BE2C (cell line): ENCODE measurements around the gene PARD3.

Experiments used
- DNase-seq: peaks from one replicate; pipeline ENCODE4 v3.0.0-alpha.2; 2020
- H3K27me3 ChIP-seq: fragments of 250-450 bp; sonication (Bioruptor Pico); 2 replicates; pipeline ENCODE4 v1.5.1; 2020; ENCODE audit warnings: mild to moderate bottlenecking
- H3K36me3 ChIP-seq: fragments of 250-450 bp; sonication (Bioruptor Pico); 2 replicates; pipeline ENCODE4 v1.5.1; 2020; ENCODE audit warnings: mild to moderate bottlenecking
- H3K4me1 ChIP-seq: fragments of 250-450 bp; sonication (Bioruptor Pico); 2 replicates; pipeline ENCODE4 v1.5.1; 2020
- H3K4me3 ChIP-seq: 2 replicates; pipeline ENCODE4 v1.5.1; 2011; ENCODE audit warnings: low read depth, low read length
- H3K9me3 ChIP-seq: fragments of 250-450 bp; sonication (Bioruptor Pico); 2 replicates; pipeline ENCODE4 v1.5.1; 2020
- TF ChIP-seq, protein P1 (sequence below): IDR thresholded peaks from 2 replicates; pipeline ENCODE4 v1.5.1; 2012; ENCODE audit warnings: mild to moderate bottlenecking, low read depth, low read length

The PARD3 gene

DNA sequence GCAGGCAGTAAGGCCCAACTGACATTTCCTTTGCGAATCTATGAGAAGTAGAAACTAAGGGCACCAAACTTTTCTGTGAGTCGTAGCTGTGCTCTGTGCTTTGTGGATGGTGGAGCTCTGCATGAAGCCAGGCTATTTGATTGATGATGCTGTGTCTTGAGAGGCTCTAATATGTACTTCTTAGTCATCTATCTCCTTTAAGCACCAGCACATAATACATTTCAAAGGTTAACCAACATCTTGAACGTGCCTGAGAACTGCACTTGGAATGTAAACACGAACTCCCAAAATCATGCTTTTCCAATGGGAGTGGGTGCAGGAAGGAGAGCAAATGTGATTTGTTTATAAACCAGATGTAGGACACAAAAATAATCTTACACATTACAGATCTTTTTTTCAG, 411.6 kb downstream of the PARD3 start:
- DNase-seq, result no peak
- H3K9me3 ChIP-seq, result no peaks in the 10 kb centered on the region

DNA sequence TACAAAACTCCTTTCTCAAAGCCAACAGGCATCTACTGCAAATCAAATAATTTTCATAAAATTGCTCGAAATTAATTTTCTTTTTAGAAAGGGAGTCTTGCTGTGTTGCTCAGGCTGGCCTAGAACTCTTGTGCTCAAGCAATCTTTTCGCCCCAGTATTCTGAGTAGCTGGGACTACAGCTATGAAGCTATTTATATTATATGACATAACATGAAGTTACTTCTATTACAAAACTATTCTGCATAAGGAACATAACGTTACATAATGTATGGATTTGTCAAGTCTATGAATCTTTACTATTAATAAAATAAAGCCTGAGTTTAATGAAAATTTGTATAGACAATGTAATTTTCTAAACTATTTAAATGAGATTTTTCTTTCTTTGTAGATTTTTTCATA, 415.0 kb downstream of the PARD3 start:
- Histone ChIP-seq H3K36me3 (no peaks in the 10 kb centered on the region), H3K4me3 (no peak overlapping the region), H3K9me3 (no peaks in the 10 kb centered on the region), H3K4me1 (peaks cover 8% of the 10 kb centered on the region), H3K27me3 (no peaks in the 10 kb centered on the region)
- TF ChIP-seq, protein P1, sequence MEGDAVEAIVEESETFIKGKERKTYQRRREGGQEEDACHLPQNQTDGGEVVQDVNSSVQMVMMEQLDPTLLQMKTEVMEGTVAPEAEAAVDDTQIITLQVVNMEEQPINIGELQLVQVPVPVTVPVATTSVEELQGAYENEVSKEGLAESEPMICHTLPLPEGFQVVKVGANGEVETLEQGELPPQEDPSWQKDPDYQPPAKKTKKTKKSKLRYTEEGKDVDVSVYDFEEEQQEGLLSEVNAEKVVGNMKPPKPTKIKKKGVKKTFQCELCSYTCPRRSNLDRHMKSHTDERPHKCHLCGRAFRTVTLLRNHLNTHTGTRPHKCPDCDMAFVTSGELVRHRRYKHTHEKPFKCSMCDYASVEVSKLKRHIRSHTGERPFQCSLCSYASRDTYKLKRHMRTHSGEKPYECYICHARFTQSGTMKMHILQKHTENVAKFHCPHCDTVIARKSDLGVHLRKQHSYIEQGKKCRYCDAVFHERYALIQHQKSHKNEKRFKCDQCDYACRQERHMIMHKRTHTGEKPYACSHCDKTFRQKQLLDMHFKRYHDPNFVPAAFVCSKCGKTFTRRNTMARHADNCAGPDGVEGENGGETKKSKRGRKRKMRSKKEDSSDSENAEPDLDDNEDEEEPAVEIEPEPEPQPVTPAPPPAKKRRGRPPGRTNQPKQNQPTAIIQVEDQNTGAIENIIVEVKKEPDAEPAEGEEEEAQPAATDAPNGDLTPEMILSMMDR, result no peak
- DNase-seq, result no peak

More for the DNA sequence above, 411.6 kb downstream of the PARD3 start:
- Histone ChIP-seq H3K4me3 (no peak overlapping the region), H3K4me1 (peaks cover 13% of the 10 kb centered on the region), H3K36me3 (no peaks in the 10 kb centered on the region), H3K27me3 (no peaks in the 10 kb centered on the region)
- TF ChIP-seq, protein P1, result no peak

DNA sequence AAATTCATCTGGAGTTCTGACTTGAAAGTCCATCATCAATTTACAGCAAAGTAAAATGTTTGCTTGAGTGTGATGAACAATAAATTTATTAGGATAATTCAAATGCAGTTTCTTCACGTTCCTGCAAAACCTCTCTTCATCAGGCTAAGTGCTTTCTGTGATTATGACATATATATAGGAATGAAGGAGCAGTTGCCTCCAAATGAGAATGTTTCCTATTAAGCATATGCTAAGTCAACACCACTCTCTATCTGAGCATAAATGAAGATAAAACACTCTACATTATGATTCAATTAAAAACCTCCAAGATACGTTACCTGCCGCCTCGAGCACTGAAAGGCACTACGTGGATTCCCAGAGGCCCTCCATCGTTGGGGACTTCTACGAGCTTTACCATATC, 416.1 kb downstream of the PARD3 start:
- DNase-seq, result no peak
- Histone ChIP-seq H3K9me3 (no peaks in the 10 kb centered on the region), H3K27me3 (no peaks in the 10 kb centered on the region), H3K4me3 (no peak overlapping the region), H3K4me1 (peaks cover 8% of the 10 kb centered on the region), H3K36me3 (no peaks in the 10 kb centered on the region)
- TF ChIP-seq, protein P1, result no peak

DNA sequence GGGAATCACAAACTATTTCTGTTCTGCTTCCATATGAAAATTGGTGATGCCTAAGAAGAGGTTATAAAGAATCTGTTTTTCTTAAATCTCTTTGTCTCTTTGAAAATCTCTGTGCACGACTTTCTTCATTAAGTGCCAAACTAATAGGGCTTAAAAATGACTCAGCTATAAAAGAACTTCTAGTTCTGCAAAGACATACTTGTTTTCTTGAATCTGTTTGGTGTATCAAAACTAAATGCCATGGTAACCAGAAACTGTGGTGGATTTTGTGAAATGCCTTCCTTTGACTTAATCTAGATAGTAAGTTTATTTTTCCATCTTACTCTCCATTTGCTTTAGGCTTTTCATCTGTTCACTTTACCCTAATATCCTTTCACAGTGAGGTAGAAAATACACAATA, 417.8 kb downstream of the PARD3 start:
- Histone ChIP-seq H3K4me3 (no peak overlapping the region), H3K27me3 (no peaks in the 10 kb centered on the region)
- DNase-seq, result no peak

DNA sequence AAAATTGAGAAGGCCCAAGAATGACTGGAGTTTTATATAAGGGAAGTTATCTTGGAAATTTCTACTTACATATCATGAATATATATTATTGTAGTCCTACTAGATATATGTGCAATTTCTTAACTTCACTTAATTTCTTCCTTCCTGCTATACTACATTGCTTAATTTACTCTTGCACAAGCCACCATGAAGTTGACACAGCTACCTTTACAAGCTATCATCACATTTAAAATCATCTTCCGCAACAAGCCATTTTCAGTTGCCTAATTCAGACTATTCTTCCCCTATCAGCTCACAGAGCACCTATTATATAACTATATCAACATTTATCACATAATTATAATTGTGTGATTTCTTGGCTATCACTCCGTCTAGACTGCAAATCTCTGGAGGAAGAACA, 418.4 kb downstream of the PARD3 start:
- Histone ChIP-seq H3K36me3 (no peaks in the 10 kb centered on the region), H3K27me3 (no peaks in the 10 kb centered on the region), H3K9me3 (no peaks in the 10 kb centered on the region), H3K4me3 (no peak overlapping the region), H3K4me1 (peaks cover under 1% of the 10 kb centered on the region)
- DNase-seq, result no peak
- TF ChIP-seq, protein P1, result no peak

More for the DNA sequence above, 417.8 kb downstream of the PARD3 start:
- H3K9me3 ChIP-seq, result no peaks in the 10 kb centered on the region
- TF ChIP-seq, protein P1, result no peak
- H3K4me1 ChIP-seq, result peaks cover 7% of the 10 kb centered on the region
- H3K36me3 ChIP-seq, result no peaks in the 10 kb centered on the region

DNA sequence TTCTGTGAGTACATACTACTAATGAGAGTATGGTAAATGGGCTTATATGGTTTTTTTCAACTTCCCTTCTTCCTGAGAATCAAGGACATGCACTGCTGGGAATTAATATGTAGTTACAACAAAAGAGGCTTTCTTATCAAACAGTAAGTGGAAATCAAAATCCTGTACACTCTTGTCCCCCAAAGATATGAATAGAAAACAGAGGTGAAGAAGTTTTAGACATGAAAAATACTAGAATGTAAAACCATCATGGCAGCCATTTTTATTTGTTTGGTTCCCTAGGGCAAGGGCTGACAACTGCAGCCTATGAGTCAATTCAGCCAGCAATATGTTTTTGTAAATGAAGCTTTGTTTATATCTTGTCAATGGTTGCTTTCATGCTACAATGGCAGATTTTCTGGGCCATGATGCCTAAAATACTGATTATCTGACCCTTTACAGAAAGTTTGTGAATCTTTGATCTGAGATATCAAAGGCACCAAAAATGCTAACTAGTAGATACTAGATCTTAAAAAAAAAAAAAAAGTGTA, 422.4 kb downstream of the PARD3 start:
- no peaks in the 10 kb centered on the region for H3K9me3 ChIP-seq
- H3K36me3 ChIP-seq, result no peaks in the 10 kb centered on the region
- H3K27me3 ChIP-seq, result no peaks in the 10 kb centered on the region
- DNase-seq, result no peak
- TF ChIP-seq, protein P1, result no peak
- no peak overlapping the region for H3K4me3 ChIP-seq
- H3K4me1 ChIP-seq, result no peaks in the 10 kb centered on the region; the same call in none of the 2 replicates
